GM06990 (cell line): ENCODE measurements around the gene CCNI2.

ENCODE experiments used
- DNase-seq: peaks from one replicate; pipeline ENCODE4 v3.0.0-alpha.2; 2011; ENCODE audit not compliant: insufficient read length; ENCODE audit errors: extremely low read depth
- H3K27me3 ChIP-seq: replicated peaks from 2 replicates; pipeline ENCODE4 v1.6.0; 2011; ENCODE audit warnings: low read length; ENCODE audit not compliant: control insufficient read depth, insufficient read depth
- H3K36me3 ChIP-seq: 2 replicates; pipeline ENCODE4 v1.5.1; 2011; ENCODE audit warnings: low read length; ENCODE audit not compliant: control insufficient read depth, insufficient read depth
- H3K4me3 ChIP-seq: replicated peaks from 2 replicates; pipeline ENCODE4 v1.5.1; 2011; ENCODE audit warnings: low read depth, mild to moderate bottlenecking, control low read depth, low read length
- CTCF ChIP-seq: IDR thresholded peaks from 2 replicates; pipeline ENCODE4 v1.5.1; 2011; ENCODE audit warnings: low read length, control low read depth, mild to moderate bottlenecking, inconsistent platforms; ENCODE audit not compliant: insufficient read depth, poor library complexity, severe bottlenecking

CCNI2 gene

GRCh38 chr5:132765311-132766019 lies 18.2 kb downstream of the CCNI2 start:
- no peaks in the 10 kb centered on the region for H3K27me3 ChIP-seq
- TF ChIP-seq CTCF, result no peak
- H3K4me3 ChIP-seq, result no peak overlapping the region
- peaks cover 8% of the 10 kb centered on the region for H3K36me3 ChIP-seq
- DNase-seq, result no peak

DNA sequence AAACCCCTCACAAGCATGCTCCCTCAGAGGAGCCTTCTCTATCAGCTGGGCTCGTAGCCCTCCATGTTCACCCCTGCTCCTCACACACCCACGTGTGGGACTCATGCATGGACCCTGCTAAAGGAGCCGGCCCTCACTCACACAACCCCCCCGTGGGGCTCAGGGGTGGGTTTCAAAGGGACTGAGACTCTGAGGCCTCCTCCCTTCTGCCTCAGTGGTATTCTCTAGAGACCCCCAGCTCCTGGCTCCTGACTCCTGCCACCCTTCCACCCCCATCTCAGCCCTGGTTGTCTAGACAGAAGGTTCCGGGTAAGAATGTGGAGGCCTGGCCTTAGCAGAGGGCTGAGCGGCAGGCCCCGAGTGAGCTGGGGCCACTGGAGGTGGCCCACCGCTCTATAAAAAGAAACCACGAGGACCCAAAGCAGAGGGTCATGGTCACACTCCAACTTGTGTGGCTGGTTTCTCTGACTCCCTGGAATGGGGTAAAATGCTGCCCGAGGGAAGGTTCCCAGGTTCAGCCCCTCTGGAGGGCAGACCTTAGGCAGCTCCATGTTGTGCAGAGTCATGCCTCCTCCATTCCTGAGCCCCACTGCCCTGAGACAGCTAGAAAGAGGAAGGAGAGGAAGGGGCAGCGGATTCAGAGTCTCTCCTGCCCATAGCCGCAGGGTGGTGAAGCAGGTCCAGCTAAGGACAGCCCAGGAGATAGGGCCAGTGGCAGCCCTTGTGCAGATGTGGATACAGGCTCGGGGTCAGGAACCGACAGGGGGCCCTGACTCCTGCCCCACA lies 19.0 kb downstream of the CCNI2 start:
- H3K4me3 ChIP-seq, result no peak overlapping the region
- H3K36me3 ChIP-seq, result peaks cover 6% of the 10 kb centered on the region
- DNase-seq, result no peak
- H3K27me3 ChIP-seq, result no peaks in the 10 kb centered on the region
- no peak for TF ChIP-seq CTCF

DNA sequence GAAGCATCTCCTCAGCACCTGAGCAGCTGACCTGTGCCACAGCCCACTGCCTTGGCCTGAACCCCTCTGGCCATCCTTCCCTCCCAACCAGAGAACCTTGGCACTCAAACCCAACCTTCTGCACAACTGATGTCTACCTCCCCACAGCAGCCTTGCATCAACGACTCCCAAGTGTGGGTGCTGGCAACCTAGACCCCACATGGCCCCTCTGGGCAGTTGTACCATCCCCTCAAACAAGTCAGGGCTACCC lies 19.5 kb downstream of the CCNI2 start:
- no peak for DNase-seq
- Histone ChIP-seq H3K27me3 (no peaks in the 10 kb centered on the region), H3K36me3 (peaks cover 3% of the 10 kb centered on the region), H3K4me3 (no peak overlapping the region)
- no peak for TF ChIP-seq CTCF

GRCh38 chr5:132767150-132767549 lies 19.9 kb downstream of the CCNI2 start:
- H3K27me3 ChIP-seq, result no peaks in the 10 kb centered on the region
- peaks cover 3% of the 10 kb centered on the region for H3K36me3 ChIP-seq
- TF ChIP-seq CTCF, result no peak
- no peak for DNase-seq
- no peak overlapping the region for H3K4me3 ChIP-seq

GRCh38 chr5:132768485-132768868 lies 21.3 kb downstream of the CCNI2 start:
- H3K36me3 ChIP-seq, result peaks cover 3% of the 10 kb centered on the region
- TF ChIP-seq CTCF, result no peak
- H3K27me3 ChIP-seq, result no peaks in the 10 kb centered on the region
- no peak for DNase-seq
- H3K4me3 ChIP-seq, result no peak overlapping the region
